Stimulated activated CD8-positive, alpha-beta memory T cell treated with anti-CD3 and anti-CD28 coated beads, Interleukin-15, amount 100 ng/mL, for 24 hours (primary cell): ENCODE measurements around the gene RFPL3.
"Not testable (repeated sequence)": the region's sequence is repeated elsewhere in the genome, so short reads cannot be mapped to it uniquely, and the experiment has no call there.

Source experiments
- DNase-seq: peaks from one replicate; pipeline ENCODE4 v3.0.0-alpha.2; 2020; ENCODE audit warnings: low read depth

The RFPL3 gene

DNA sequence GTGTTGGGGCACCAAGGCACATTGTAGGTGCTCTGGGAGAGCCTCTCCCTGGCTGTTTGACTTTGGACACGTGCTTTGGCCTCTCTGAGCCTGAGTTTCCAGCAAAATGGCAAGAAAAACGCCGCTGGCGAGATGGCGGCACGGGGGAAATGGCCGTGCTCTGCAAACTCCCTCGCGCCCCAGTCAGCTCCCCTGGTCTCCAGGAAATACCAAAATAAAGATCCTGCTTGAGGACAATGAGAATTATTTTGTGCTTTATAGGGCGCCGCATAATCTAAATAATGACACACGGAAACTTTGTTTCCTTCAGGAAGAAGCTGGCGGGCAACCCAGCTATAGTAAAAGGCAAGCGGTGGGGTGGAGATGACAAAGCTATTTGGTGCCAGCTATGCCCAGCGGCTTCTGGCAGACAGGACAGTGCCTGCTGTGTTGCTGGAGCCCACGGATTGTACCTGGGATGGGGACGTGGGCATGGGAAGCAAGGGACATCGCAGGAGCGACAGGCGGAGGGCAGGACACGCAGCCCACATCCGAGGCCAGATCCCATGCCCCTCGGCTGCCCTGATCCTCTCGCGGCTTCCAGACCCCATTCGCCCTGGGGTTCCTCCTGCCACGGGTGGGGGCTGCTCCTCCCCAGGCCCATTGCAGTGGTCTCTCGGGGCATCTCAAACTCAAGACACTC, 26.3 kb upstream of the RFPL3 start:
- no peak for DNase-seq

DNA sequence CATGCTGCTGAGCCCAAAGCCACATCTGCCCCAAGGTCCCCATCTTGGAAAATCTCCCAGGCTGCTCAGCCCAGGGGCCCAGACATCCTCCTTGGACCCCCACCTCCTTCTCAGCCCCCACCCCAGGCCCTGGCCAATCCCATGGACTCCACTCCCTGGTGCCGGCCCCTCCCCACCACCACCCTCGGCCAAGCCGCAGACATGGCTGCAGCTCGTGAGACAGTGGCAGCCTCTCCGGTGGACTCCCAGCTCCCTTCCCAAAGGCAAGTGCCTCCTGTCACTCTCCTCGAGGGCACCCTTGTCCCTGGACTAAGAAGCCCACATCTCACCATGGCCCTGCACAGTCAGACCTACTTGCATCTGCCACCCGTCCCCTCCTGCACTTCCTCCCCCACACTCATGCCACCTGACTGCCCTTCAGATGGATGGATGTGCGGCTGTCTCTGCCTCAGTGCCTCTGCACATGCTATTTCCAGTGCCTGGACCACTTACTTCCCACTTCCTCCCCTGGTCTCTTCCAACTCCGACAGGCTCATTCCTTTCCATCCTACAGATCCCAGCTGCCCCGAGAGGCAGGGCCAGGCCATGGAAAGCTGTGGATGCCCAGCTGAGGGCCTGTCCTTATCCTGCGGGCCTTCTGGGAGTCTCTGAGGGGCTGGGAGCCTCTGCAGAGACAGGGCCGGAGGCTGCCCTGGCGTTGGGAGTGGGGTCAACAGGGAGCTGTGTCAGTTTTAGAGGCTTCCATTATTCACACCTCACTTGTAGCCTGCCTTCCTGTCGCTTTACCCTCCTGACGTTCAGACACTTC, 25.5 kb upstream of the RFPL3 start:
- DNase-seq = no peak

GRCh38 chr22:32333141-32333768, 24.4 kb upstream of the RFPL3 start:
- DNase-seq = no peak

DNA sequence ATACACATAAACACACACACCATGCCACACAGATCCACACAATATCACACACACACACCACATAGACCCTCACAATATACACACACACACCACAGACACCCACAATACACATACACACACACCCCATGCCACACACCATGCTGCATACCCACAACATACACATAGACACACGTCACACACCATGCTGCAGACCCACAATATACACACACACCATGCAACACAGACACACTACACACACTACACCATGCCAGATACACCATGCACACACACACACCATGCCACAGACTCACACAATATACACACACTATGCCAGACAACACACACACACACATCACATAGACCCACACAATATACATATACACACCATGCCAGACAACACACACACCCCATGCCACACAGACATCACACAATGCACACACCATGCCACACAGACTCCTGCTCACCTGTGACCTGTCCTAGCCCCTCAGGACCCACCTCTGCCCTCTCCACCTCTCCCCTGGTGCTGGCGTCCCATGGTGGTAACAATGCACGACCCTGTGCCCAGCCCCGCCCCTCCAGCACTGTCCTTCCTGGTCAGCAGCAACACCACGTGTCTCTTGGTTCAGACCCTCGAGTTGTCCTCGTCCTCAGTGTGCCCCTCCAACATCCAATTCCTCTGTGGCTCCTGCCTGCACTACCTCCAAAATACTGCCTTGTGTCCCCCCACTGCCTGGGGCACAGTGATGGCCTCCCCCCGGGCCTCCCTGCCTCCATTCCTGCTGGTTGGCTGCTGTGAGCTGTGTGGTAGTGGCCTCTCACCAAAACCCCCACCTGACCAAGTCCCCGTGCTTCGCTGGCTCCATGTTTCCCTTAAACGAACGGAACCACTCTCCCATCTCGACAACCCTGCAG, 23.7 kb upstream of the RFPL3 start:
- no peak for DNase-seq

GRCh38 chr22:32334660-32335365, 22.9 kb upstream of the RFPL3 start:
- no peak for DNase-seq

DNA sequence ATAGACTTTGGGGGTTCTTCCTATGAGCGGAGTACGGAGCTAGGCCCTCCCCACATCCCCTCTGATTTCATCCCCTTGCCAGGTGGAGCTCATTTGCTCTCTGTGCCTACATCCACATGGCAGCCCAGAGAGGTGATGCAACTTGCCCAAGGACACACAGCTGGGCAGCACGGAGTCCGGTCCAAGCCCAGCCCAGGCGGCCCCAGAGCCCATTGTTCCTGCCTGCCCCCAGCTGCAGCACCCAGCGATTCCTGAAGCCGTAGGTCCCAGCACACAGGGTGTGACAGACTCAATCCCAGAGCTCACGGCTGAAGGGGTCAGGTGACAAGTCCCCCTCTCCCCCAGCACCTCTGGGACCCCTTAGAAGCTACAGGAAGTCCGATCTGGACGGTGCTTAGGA, 22.2 kb upstream of the RFPL3 start:
- DNase-seq = no peak

DNA sequence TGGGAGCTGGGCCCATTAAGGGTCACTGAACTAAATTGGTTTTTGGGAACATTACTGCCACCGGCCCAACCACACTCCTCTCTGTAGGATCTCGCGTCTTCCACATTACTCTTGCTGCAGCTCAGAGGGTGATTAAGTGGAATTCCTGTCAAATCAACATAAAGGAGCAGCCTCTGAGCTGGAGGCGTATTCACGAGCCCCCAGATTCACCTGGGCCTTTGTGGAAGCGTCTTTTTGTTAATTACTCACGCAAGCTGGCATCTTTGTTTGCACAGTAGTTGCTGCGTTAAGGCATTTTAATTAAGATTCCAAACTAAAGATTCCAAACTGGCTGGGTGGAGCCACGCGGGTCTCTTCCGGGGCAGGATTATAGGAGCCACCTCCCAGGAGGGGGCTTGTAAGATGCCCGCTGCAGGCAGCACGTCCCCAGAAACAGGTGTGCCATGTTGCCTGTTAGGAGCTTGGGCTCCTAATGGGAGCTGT, 21.5 kb upstream of the RFPL3 start:
- no peak for DNase-seq

GRCh38 chr22:32336771-32337424, 20.8 kb upstream of the RFPL3 start:
- no peak for DNase-seq

DNA sequence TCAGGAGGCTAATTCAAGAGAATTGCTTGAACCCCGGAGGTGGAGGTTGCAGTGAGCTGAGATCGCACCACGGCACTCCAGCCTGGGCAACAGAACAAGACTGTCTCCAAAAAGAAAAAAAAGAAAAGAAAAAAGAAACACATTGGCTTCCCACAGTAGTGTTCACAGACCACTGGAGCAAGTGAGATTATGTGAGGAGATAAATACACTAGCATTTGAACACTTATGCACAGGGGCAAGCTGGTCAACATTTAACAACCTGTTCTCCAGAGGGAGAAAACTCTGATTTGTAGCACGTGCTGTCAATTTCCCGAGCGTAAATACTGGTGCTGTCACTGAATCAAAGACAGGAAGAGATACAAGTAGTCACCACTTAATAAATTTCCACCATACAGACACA, 20.2 kb upstream of the RFPL3 start:
- not testable (repeated sequence) for DNase-seq

DNA sequence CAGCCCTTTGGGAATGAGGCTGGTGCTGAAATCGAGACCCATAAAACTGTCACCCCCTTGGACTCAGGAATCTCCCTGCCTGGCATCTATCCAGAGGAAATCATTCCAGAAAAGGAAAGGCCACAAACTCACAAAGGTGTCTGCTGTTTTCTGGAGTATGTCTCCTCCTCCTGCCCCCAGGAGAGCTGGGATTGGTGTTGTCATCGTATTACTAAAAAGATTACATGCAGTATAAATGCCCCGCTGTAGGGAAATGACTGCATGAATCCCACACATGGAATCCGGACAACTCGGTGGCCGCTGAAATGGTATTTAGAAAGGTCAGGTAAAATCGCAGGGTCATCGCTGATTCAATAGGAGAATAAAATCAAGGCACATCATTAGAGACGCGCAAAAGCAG, 18.9 kb upstream of the RFPL3 start:
- DNase-seq = no peak

DNA sequence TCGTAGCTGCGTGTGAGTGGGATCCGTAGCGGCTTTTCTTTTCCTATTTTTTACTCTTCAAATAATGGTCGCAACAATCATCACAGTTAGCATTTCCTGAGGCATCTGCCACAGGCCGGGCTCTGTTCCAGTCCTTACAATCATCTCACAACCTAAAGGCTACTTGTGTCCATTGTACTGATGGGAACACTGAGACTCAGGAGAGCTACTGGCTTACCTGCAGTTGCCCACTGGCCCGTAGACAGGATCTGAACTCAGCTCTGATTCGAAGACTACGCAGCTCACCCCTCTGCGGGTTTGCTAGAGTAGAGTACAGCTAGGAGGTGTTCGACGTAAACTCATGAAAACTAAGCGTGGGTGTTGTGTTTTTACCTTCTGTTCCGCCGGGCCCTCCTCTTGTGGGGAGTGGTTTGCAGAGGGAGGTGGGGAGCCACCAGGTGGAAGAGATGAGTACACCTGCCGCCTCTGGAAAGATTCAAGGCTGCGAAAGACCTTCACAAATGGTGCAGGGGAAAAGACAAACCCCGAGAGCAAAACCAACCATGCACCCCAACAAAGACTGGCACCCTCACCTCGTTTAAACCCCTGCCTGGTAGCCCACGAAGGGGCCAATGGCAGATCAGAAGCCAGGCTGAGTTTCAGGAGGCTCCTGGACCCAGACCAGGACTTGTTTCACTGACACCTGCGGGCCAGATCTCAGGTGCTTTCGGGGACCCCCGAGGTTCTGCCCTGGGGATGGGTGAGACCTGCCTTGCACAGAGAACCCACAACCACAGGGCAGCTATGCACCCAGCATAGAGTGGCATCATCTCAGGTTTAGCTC, 18.3 kb upstream of the RFPL3 start:
- no peak for DNase-seq

DNA sequence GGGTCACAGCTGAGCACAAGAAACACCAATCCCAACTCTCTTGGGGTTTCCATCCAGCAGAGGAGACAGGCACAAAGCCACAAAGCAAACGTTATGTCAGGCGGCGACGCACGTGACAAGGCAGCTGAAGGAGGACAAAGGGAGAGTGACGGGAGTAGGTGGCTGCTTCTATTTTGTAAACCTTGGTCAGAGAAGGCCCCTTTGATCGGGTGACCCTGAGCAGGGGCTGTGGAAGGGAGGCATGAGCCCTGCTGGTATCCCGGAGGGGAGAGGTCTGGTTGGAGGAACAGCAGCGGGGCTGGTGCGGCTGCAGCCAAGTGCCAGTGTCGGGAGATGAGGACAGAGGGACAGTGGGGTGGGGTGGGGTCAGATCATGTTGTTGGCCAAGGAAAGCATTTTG, 17.3 kb upstream of the RFPL3 start:
- DNase-seq = no peak

- DNase-seq = no peak
Observed at GRCh38 chr22:32341122-32341740, 16.4 kb upstream of the RFPL3 start.

- no peak for DNase-seq
Observed at GRCh38 chr22:32342977-32343376, 14.7 kb upstream of the RFPL3 start.

- no peak for DNase-seq
Observed at GRCh38 chr22:32343941-32344340, 13.7 kb upstream of the RFPL3 start.

DNA sequence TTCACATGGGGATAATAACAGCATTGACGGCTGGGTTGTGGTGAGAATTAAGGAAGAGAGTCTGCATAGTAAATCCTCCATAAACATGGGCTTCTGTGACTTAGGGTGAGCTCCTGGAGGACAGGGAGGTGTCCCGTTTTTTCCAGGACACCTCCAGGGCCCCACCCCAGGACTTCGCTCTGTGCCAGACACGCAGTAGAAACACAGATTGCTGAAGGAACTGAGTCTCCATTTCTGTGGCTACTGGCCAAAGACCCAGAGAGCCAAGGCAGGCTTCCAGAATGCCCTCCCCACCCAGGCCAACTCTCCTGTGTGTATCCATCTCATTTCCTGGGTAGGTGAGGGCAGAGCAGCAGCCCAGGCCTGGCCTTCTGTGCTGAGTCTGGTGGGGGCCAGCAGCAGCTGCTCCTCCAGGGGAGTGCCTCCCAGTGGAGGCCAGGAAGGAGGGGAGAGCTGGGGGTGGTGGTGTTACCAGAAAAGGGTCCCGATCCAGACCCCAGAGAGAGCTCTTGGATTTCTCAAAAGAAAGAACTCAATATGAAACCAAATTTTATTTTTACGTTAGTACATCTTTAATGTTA, 9.5 kb upstream of the RFPL3 start:
- no peak for DNase-seq

GRCh38 chr22:32351875-32352274, 5.8 kb upstream of the RFPL3 start:
- not testable (repeated sequence) for DNase-seq

DNA sequence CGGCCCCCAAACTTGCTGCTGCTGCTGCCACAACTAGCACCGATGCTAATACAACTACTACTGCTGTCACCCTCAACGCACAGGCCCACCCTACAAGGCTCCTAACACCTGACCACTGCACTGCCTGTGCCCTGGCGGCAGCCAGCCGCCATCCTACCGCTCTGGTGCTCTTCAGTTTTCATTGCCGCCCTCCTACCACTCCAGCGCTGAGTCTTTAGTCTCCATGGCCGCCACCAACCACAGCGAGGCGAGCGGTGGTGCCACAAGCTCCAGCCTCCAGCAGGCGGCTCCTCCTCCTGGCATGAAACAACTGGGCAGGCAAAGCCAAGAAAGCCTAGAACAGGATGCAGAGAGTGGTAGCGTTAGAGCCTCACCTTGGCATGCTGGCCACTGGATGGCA, 5.0 kb upstream of the RFPL3 start:
- no peak for DNase-seq

DNA sequence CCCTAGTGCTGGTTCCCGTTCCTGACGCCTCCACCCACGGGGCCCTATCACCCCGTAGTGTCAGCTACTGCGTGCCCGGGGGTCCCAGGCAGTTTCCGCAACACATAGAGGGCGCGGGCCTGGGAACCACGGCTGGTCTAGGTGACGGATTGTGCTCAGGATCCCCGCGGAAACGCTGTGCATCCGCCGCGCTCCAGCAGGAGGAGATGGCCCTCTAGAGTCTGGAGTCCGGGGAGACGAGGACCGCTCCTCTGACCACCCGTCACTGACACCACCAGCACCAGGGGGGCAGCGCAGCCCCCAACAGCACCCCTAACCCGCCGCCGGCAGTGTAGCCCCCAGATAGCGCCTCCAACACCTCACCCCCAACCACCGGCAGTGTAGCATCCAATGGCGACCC, 4.4 kb upstream of the RFPL3 start:
- no peak for DNase-seq
